GM23338 (cell line): ENCODE data around the gene ARL4D.

Source experiments
- CREB1 ChIP-seq: fragments of 250-450 bp; sonication (Bioruptor Pico); IDR thresholded peaks from 2 replicates; pipeline ENCODE4 v1.5.0; 2020; ENCODE audit warnings: low read depth, mild to moderate bottlenecking, moderate library complexity
- EZH2 ChIP-seq: fragments of 200-600 bp; sonication (generic); IDR thresholded peaks from one replicate; pipeline ENCODE4 v1.8.0; 2017; ENCODE audit warnings: antibody characterized with exemption, mild to moderate bottlenecking, low read depth; ENCODE audit not compliant: unreplicated experiment
- EZH2phosphoT487 ChIP-seq: fragments of 200-600 bp; sonication (generic); IDR thresholded peaks from one replicate; pipeline ENCODE4 v1.8.1; 2018; ENCODE audit warnings: antibody characterized with exemption; ENCODE audit not compliant: unreplicated experiment
- JUNB ChIP-seq: IDR thresholded peaks from one replicate; pipeline ENCODE4 v1.6.1; 2016; ENCODE audit warnings: antibody characterized with exemption; ENCODE audit not compliant: unreplicated experiment
- POLR2AphosphoS5 ChIP-seq: IDR thresholded peaks from 2 replicates; pipeline ENCODE4 v1.6.1; 2016; ENCODE audit warnings: antibody characterized with exemption, low read depth
- STAT1 ChIP-seq: IDR thresholded peaks from one replicate; pipeline ENCODE4 v1.6.1; 2016; ENCODE audit warnings: antibody characterized with exemption; ENCODE audit not compliant: unreplicated experiment
- TF ChIP-seq, protein P1 (sequence below), 2 experiments: fragments of 200-600 bp in 1 of 2; sonication (generic) in 1 of 2; conservative IDR thresholded peaks; 2 replicates each; pipeline versions ENCODE4 v1.5.1 to v1.6.1; 2016 to 2017; ENCODE audit warnings: antibody characterized with exemption in 2 of 2, low read depth in 2 of 2, mild to moderate bottlenecking in 2 of 2, moderate library complexity in 1 of 2
- TF ChIP-seq, protein P2 (sequence below): IDR thresholded peaks from one replicate; pipeline ENCODE4 v1.6.1; 2018; ENCODE audit warnings: antibody characterized with exemption; ENCODE audit not compliant: unreplicated experiment

DNA sequence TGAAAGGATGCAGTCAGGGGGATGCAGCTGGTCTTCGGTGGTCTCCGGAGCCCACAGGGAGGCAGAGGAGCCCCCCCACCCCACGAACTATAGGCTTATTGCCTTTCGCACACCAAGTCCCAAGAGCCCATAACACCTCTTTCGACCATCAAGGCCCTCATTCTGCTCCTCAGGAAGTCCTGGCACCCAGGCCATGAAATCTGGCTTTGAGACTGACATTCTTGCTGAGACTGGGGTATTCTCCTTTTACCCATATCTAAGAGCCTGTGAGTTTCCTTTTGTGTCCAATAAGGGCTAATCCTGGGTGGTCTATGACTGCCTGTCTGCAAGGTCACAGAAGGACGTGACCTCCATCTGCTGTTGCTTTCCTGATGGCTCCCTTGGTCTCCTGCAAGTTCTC is 6.4 kb upstream of the ARL4D start:
- TF ChIP-seq EZH2 (no peak), POLR2AphosphoS5 (no peak), EZH2phosphoT487 (no peak), CREB1 (CRISPR knock-in tag) (no peak), JUNB (no peak), STAT1 (no peak)
- TF ChIP-seq, protein P1, sequence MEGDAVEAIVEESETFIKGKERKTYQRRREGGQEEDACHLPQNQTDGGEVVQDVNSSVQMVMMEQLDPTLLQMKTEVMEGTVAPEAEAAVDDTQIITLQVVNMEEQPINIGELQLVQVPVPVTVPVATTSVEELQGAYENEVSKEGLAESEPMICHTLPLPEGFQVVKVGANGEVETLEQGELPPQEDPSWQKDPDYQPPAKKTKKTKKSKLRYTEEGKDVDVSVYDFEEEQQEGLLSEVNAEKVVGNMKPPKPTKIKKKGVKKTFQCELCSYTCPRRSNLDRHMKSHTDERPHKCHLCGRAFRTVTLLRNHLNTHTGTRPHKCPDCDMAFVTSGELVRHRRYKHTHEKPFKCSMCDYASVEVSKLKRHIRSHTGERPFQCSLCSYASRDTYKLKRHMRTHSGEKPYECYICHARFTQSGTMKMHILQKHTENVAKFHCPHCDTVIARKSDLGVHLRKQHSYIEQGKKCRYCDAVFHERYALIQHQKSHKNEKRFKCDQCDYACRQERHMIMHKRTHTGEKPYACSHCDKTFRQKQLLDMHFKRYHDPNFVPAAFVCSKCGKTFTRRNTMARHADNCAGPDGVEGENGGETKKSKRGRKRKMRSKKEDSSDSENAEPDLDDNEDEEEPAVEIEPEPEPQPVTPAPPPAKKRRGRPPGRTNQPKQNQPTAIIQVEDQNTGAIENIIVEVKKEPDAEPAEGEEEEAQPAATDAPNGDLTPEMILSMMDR (conservative IDR thresholded peaks at IDR 0.05; ENCODE audit: low read depth in 2 of 2): no peak
- TF ChIP-seq, protein P2, sequence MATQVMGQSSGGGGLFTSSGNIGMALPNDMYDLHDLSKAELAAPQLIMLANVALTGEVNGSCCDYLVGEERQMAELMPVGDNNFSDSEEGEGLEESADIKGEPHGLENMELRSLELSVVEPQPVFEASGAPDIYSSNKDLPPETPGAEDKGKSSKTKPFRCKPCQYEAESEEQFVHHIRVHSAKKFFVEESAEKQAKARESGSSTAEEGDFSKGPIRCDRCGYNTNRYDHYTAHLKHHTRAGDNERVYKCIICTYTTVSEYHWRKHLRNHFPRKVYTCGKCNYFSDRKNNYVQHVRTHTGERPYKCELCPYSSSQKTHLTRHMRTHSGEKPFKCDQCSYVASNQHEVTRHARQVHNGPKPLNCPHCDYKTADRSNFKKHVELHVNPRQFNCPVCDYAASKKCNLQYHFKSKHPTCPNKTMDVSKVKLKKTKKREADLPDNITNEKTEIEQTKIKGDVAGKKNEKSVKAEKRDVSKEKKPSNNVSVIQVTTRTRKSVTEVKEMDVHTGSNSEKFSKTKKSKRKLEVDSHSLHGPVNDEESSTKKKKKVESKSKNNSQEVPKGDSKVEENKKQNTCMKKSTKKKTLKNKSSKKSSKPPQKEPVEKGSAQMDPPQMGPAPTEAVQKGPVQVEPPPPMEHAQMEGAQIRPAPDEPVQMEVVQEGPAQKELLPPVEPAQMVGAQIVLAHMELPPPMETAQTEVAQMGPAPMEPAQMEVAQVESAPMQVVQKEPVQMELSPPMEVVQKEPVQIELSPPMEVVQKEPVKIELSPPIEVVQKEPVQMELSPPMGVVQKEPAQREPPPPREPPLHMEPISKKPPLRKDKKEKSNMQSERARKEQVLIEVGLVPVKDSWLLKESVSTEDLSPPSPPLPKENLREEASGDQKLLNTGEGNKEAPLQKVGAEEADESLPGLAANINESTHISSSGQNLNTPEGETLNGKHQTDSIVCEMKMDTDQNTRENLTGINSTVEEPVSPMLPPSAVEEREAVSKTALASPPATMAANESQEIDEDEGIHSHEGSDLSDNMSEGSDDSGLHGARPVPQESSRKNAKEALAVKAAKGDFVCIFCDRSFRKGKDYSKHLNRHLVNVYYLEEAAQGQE: no peak
